HG03135 (cell line): Measurements from ENCODE around the gene IMMT.

ENCODE experiments used
- ATAC-seq: cut with Tn5 transposase; IDR thresholded peaks from one replicate; pipeline ENCODE4 v1.9.1; 2021; ENCODE audit warnings: mild to moderate bottlenecking, moderate library complexity; ENCODE audit not compliant: unreplicated experiment

Gene IMMT

GRCh38 chr2:86226636-86227520 is 31.6 kb upstream of the IMMT start:
- no peak for ATAC-seq

- no peak for ATAC-seq
Observed at GRCh38 chr2:86226070-86226469, 30.8 kb upstream of the IMMT start.

- no peak for ATAC-seq
Observed at GRCh38 chr2:86225581-86225980, 30.3 kb upstream of the IMMT start.

- no peak for ATAC-seq
Observed at GRCh38 chr2:86224645-86225355, 29.5 kb upstream of the IMMT start.

- ATAC-seq, result no peak
Observed at GRCh38 chr2:86223927-86224560, 28.8 kb upstream of the IMMT start.

- ATAC-seq, result no peak
Observed at GRCh38 chr2:86223140-86223926, 28.1 kb upstream of the IMMT start.

- no peak for ATAC-seq
Observed at GRCh38 chr2:86221066-86221684, 25.9 kb upstream of the IMMT start.

GRCh38 chr2:86219896-86220295 is 24.6 kb upstream of the IMMT start:
- ATAC-seq, result no peak

- no peak for ATAC-seq
Observed at GRCh38 chr2:86218124-86218523, 22.9 kb upstream of the IMMT start.

GRCh38 chr2:86216575-86217555 is 21.6 kb upstream of the IMMT start:
- ATAC-seq, result no peak

- no peak for ATAC-seq
Observed at GRCh38 chr2:86214503-86214832, 19.2 kb upstream of the IMMT start.

- no peak for ATAC-seq
Observed at GRCh38 chr2:86213699-86214502, 18.6 kb upstream of the IMMT start.

GRCh38 chr2:86213056-86213455 is 17.8 kb upstream of the IMMT start:
- no peak for ATAC-seq

GRCh38 chr2:86211796-86212188 is 16.5 kb upstream of the IMMT start:
- no peak for ATAC-seq

GRCh38 chr2:86211033-86211795 is 16.0 kb upstream of the IMMT start:
- no peak for ATAC-seq

- ATAC-seq, result no peak
Observed at GRCh38 chr2:86204458-86204857, 9.2 kb upstream of the IMMT start.

- no peak for ATAC-seq
Observed at GRCh38 chr2:86203614-86204013, 8.4 kb upstream of the IMMT start.

- ATAC-seq, result no peak
Observed at GRCh38 chr2:86202702-86203101, 7.4 kb upstream of the IMMT start.
